SU-DHL-6 (cell line): ENCODE measurements around the gene C3.

Experiments used
- H2AFZ ChIP-seq: fragments of 200-600 bp; sonication (generic); 2 replicates; pipeline ENCODE4 v1.6.1; 2014; ENCODE audit warnings: low read depth, mild to moderate bottlenecking, moderate library complexity, mixed read lengths, antibody characterized with exemption, low read length; ENCODE audit not compliant: severe bottlenecking
- H3F3A ChIP-seq: fragments of 200-600 bp; shearing (Covaris generic); 2 replicates; pipeline ENCODE4 v1.6.0; 2016; ENCODE audit warnings: antibody characterized with exemption, mild to moderate bottlenecking; ENCODE audit not compliant: insufficient read depth
- H3K27ac ChIP-seq: fragments of 200-600 bp; sonication (generic); 2 replicates; pipeline ENCODE4 v1.5.1; 2016; ENCODE audit warnings: low read depth, mild to moderate bottlenecking, low read length, moderate library complexity, mixed read lengths
- H3K27me3 ChIP-seq: fragments of 200-600 bp; sonication (generic), shearing (Covaris generic); 2 replicates; pipeline ENCODE4 v1.6.0; 2014; ENCODE audit warnings: mild to moderate bottlenecking, low read length
- H3K36me3 ChIP-seq: fragments of 200-600 bp; sonication (generic); 2 replicates; pipeline ENCODE4 v1.6.1; 2014; ENCODE audit warnings: mild to moderate bottlenecking, low read length, mixed read lengths
- H3K4me2 ChIP-seq: fragments of 300-600, 200-600 bp; shearing (Covaris generic), sonication (generic); 2 replicates; pipeline ENCODE4 v1.6.0; 2014; ENCODE audit warnings: low read length, low read depth, mild to moderate bottlenecking; ENCODE audit not compliant: poor library complexity, severe bottlenecking
- H3K4me3 ChIP-seq: fragments of 200-600 bp; sonication (generic); 2 replicates; pipeline ENCODE4 v1.5.1; 2014; ENCODE audit warnings: antibody characterized with exemption, low read length, mild to moderate bottlenecking, mixed read lengths; ENCODE audit not compliant: insufficient read depth, poor library complexity, severe bottlenecking
- H3K79me2 ChIP-seq: fragments of 200-600 bp; sonication (generic); 2 replicates; pipeline ENCODE4 v1.6.1; 2014; ENCODE audit warnings: mild to moderate bottlenecking, low read length, moderate library complexity; ENCODE audit not compliant: insufficient read depth
- H3K9ac ChIP-seq: fragments of 200-600 bp; sonication (generic); 2 replicates; pipeline ENCODE4 v1.7.0; 2014; ENCODE audit warnings: mild to moderate bottlenecking, low read length
- H3K9me2 ChIP-seq: fragments of 200-600 bp; sonication (generic); replicated peaks from 2 replicates; pipeline ENCODE4 v1.6.1; 2014; ENCODE audit warnings: low read length; ENCODE audit not compliant: insufficient read depth
- H3K9me3 ChIP-seq: fragments of 200-600 bp; sonication (generic); 2 replicates; pipeline ENCODE4 v1.6.1; 2014; ENCODE audit warnings: low read length, mixed read lengths; ENCODE audit not compliant: insufficient read depth
- H4K20me1 ChIP-seq: fragments of 200-600 bp; sonication (generic); 2 replicates; pipeline ENCODE4 v1.6.1; 2014; ENCODE audit warnings: low read depth, mild to moderate bottlenecking, antibody characterized with exemption, low read length, moderate library complexity, mixed read lengths
- EZH2phosphoT487 ChIP-seq: fragments of 200-600 bp; sonication (generic), shearing (Covaris generic); conservative IDR thresholded peaks from 2 replicates; pipeline ENCODE4 v1.6.1; 2018; ENCODE audit warnings: mild to moderate bottlenecking, antibody characterized with exemption, low read length, moderate library complexity, mixed read lengths
- TF ChIP-seq, protein P1 (sequence below): fragments of 200-600 bp; sonication (generic); IDR thresholded peaks from one replicate; pipeline ENCODE4 v1.5.1; 2017; ENCODE audit warnings: antibody characterized with exemption, mild to moderate bottlenecking, low read length, moderate library complexity; ENCODE audit not compliant: insufficient read depth, poor library complexity, severe bottlenecking

C3 gene

DNA sequence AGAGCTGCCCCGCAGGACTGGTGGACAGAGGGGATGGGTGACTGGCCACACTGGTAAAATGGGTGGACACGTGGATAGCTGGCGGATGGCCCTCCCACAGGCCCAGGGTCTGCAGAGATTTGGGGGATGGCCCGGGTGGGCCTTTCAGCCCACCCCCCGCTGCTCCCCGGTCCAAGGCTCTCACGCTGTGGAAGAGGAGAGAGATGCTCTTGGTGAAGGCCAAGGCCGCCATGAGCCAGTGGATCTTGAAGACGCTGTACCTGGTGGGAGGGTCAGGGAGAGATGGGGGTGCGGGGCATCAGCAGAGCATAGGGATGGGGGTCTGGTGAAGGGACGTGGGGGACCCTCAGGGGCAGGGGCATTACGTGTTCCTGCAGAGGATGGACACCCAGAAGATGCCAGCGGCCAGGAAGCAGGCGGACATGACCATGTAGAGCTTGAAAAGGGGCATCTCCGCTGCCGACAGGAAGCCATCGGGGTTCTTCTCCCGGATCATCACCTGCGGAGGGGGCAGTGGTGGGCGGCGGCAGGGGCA, 12.4 kb upstream of the C3 start:
- Histone ChIP-seq H3K4me2 (no peak overlapping the region), H3F3A (peaks cover 5% of the 10 kb centered on the region), H3K79me2 (peaks cover 5% of the 10 kb centered on the region; the same call in 1 of the 2 replicates), H3K9ac (no peak overlapping the region), H4K20me1 (no peaks in the 10 kb centered on the region), H3K9me2 (no peaks in the 10 kb centered on the region), H3K4me3 (no peak overlapping the region), H3K9me3 (no peaks in the 10 kb centered on the region), H3K36me3 (no peaks in the 10 kb centered on the region), H3K27ac (no peak overlapping the region), H2AFZ (no peak overlapping the region), H3K27me3 (no peaks in the 10 kb centered on the region)
- TF ChIP-seq EZH2phosphoT487 = no peak
- TF ChIP-seq, protein P1, sequence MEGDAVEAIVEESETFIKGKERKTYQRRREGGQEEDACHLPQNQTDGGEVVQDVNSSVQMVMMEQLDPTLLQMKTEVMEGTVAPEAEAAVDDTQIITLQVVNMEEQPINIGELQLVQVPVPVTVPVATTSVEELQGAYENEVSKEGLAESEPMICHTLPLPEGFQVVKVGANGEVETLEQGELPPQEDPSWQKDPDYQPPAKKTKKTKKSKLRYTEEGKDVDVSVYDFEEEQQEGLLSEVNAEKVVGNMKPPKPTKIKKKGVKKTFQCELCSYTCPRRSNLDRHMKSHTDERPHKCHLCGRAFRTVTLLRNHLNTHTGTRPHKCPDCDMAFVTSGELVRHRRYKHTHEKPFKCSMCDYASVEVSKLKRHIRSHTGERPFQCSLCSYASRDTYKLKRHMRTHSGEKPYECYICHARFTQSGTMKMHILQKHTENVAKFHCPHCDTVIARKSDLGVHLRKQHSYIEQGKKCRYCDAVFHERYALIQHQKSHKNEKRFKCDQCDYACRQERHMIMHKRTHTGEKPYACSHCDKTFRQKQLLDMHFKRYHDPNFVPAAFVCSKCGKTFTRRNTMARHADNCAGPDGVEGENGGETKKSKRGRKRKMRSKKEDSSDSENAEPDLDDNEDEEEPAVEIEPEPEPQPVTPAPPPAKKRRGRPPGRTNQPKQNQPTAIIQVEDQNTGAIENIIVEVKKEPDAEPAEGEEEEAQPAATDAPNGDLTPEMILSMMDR = no peak

DNA sequence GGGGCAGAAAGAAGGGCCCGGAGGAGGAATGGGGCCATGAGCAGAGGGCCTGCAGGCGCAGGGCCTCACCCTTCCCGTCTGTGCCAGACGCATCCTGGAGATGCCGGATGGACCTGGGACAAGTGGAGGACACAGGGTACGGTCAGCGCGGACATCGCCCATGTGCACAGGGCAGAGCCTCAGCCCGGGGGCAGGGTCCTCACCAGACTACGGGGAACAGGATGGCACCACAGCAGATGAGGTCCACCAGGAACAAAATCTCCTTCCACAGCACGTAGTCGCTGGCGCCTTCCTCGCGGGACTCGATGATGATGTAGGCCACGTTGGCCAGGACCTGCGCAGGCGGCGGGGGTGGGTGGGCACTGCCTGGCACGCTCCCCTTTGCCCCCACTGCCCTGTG, 11.4 kb upstream of the C3 start:
- Histone ChIP-seq H3K9me3 (no peaks in the 10 kb centered on the region), H3F3A (peaks cover 4% of the 10 kb centered on the region), H3K9me2 (no peaks in the 10 kb centered on the region), H3K27me3 (no peaks in the 10 kb centered on the region), H3K27ac (no peak overlapping the region), H3K79me2 (peaks cover 3% of the 10 kb centered on the region; the same call in 1 of the 2 replicates), H3K9ac (no peak overlapping the region), H3K4me3 (no peak overlapping the region), H3K4me2 (no peak overlapping the region), H3K36me3 (no peaks in the 10 kb centered on the region), H2AFZ (no peak overlapping the region), H4K20me1 (no peaks in the 10 kb centered on the region)
- TF ChIP-seq, protein P1 = no peak
- no peak for TF ChIP-seq EZH2phosphoT487

DNA sequence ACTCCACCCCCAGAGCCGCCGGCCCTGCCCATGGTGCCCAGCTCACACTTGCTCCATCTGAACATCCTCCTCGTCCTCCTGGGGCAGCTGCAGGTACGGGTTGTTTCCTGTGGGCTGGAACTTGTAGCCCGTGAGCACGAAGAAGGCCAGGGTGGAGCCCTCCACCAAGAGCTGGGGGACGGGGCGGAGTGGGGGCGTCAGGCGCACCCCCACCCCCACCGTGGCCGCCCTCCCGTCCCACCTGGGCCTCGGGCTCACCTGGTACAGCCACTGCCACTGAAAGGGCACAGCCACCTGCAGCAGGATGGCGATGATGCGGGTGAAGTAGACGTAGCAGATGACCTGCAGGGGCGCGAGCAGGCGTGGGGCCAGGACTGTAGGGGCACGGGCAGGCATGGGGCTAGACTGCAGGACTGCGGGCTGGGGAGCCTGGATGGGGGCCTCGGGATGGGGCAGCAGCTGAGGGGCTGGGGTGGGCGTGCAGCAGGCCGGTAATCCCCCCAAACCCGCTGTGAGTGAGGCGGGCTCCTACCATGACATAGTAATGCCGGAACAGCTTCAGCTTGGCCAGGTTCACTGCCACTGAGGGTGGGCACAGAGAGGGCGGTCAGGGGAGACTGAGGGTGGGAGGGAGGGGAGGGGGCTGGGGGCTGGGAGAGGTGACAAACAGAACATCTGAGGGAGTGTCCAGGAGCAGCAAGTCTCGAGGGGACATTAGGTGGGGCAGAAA, 10.7 kb upstream of the C3 start:
- Histone ChIP-seq H3K36me3 (no peaks in the 10 kb centered on the region), H3K9me2 (no peaks in the 10 kb centered on the region), H3K4me3 (no peak overlapping the region), H3K27me3 (no peaks in the 10 kb centered on the region), H3F3A (no peaks in the 10 kb centered on the region), H3K4me2 (no peak overlapping the region), H2AFZ (no peak overlapping the region), H3K9ac (no peak overlapping the region), H3K9me3 (no peaks in the 10 kb centered on the region), H4K20me1 (no peaks in the 10 kb centered on the region), H3K27ac (no peak overlapping the region), H3K79me2 (no peaks in the 10 kb centered on the region)
- no peak for TF ChIP-seq EZH2phosphoT487
- TF ChIP-seq, protein P1 = no peak
